AG04449 (cell line): ENCODE data around the gene RNF25.

Source experiments
- CTCF ChIA-PET: fragments of 350-600 bp; formaldehyde crosslinking; extraction: SDS; loops from one replicate; lab custom pipeline; 2021; ENCODE audit warnings: antibody characterized with exemption; lab: Yijun Ruan, JAX
- POLR2A ChIA-PET: fragments of 400-600, 350-600 bp; formaldehyde crosslinking; extraction: SDS; loops from one replicate; lab custom pipeline; 2020; ENCODE audit warnings: antibody characterized with exemption, inconsistent platforms; lab: Yijun Ruan, JAX
- DNase-seq: peaks from one replicate; pipeline ENCODE4 v3.0.0-alpha.2; 2010; ENCODE audit warnings: low read depth, low spot score
- H3K4me3 ChIP-seq: 2 replicates; pipeline ENCODE4 v1.5.1; 2011; ENCODE audit warnings: low read depth, mild to moderate bottlenecking, control low read depth, low read length
- CTCF ChIP-seq: IDR thresholded peaks from one replicate; pipeline ENCODE4 v1.5.1; 2011; ENCODE audit warnings: mild to moderate bottlenecking, moderate library complexity, low read length, control low read depth, inconsistent platforms; ENCODE audit not compliant: insufficient read depth; ENCODE audit errors: missing control alignments

RNF25 gene

GRCh38 chr2:218627939-218628338 is 43.9 kb downstream of the RNF25 start:
- DNase-seq, result no peak
- CTCF ChIA-PET, result interaction anchor here (1.7 kb wide), 1 partner anchor 21 kb away, joined by 8 read pairs; no protein-coding TSS in a partner anchor
- POLR2A ChIA-PET, result interaction anchor here (1.1 kb wide), 1 partner anchor 44 kb away, joined by 3 read pairs; the partner anchor contains the start of genes RNF25 and STK36
- TF ChIP-seq CTCF, result no peak
- H3K4me3 ChIP-seq, result no peak overlapping the region

DNA sequence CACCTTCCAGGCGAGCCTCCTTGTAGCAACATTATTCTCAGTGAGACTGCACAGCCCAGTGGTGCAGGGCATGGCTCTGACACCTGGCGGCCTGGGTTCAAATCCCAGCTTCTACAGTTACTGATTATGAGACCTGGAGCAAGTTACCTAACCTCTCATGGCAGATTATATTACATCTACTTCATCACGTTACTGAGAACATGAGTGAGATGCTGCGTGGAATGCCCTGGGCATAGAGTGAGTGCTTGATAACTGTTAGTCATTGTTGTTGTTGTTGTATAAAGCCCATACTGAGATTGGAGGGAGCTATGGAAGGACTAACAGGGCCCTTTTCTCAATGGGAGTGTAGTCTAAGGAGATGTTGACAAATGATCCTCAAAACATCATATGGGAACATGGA is 45.4 kb downstream of the RNF25 start:
- ChIA-PET CTCF (interaction anchor here (0.9 kb wide), 1 partner anchor 22 kb away, joined by 3 read pairs; no protein-coding TSS in a partner anchor), POLR2A (no interaction called here)

GRCh38 chr2:218623366-218623705 is 48.5 kb downstream of the RNF25 start:
- ChIA-PET CTCF (interaction anchor here (1.6 kb wide), 1 partner anchor 25 kb away, joined by 5 read pairs; no protein-coding TSS in a partner anchor), POLR2A (no interaction called here)
- no peak overlapping the region for H3K4me3 ChIP-seq
- no peak for TF ChIP-seq CTCF
- no peak for DNase-seq

More for the DNA sequence above, 45.4 kb downstream of the RNF25 start:
- no peak overlapping the region for H3K4me3 ChIP-seq
- no peak for DNase-seq
- no peak for TF ChIP-seq CTCF

GRCh38 chr2:218622606-218623365 is 49.0 kb downstream of the RNF25 start:
- no peak for TF ChIP-seq CTCF
- H3K4me3 ChIP-seq, result no peak overlapping the region
- DNase-seq, result no peak
- POLR2A ChIA-PET, result no interaction called here
- CTCF ChIA-PET, result interaction anchor here (1.6 kb wide), 1 partner anchor 25 kb away, joined by 5 read pairs; no protein-coding TSS in a partner anchor

DNA sequence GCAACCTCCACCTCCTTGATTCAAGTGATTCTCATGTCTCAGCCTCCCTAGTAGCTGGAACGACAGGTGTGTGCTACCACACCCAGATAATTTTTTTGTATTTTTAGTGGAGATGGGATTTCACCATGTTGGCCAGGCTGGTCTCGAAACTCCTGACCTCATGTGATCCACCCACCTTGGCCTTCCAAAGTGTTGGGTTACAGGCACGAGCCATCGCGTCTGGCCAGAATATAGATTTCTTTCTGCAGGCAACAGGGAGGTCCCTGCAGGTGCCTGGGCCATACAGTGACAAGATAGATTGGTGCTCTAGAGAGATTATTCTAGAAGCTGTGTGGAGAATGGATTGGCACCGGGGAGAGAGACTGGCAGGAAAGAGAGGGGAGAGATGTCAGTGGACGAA is 50.8 kb downstream of the RNF25 start:
- no peak for TF ChIP-seq CTCF
- no peak overlapping the region for H3K4me3 ChIP-seq
- DNase-seq, result no peak
- POLR2A ChIA-PET, result no interaction called here
- CTCF ChIA-PET, result no interaction called here

DNA sequence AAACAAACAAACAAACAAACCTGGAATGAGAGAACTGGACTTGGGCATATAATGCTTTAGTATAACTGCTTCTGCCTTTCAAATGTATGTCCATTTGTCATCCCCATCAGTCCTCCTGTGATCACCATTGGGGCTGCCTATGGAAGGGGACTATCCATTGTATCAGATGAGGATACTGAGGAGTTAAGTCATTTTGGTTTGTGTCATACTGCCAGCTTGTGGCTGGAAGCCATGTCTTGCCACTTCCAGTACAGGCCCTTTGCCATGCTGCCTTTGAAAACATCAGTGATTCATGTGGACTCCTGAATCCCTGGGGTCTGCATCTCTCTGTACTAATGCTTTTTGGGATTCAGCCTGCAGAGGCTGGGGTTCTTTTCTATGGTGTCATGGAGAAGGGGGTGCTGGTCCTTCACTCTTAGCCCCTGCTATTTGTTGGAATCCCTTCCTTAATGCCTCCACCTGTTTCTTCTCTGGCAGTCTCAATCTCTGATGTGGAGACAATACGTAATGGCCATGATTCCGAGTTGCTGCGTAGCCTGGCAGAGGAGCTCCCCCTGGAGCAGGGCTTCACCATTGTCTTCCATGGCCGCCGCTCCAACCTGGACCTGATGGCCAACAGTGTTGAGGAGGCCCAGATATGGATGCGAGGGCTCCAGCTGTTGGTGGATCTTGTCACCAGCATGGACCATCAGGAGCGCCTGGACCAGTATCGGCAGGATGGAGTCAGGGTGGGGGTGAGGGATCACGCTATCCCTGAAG is 53.5 kb downstream of the RNF25 start:
- TF ChIP-seq CTCF, result no peak
- no peak overlapping the region for H3K4me3 ChIP-seq
- ChIA-PET CTCF (interaction anchor here (0.9 to 1.0 kb wide), 2 partner anchors 30 to 48 kb away, joined by 3 read pairs; no protein-coding TSS in a partner anchor), POLR2A (interaction anchor here (0.6 kb wide), 1 partner anchor 11 kb away, joined by 3 read pairs; the partner anchor contains the start of gene PLCD4)
- no peak for DNase-seq
